Measurements from ENCODE around the gene WNT6.

WNT6 gene
- 0 to 0.24 reads per million in 2 donors for total RNA-seq

DNA sequence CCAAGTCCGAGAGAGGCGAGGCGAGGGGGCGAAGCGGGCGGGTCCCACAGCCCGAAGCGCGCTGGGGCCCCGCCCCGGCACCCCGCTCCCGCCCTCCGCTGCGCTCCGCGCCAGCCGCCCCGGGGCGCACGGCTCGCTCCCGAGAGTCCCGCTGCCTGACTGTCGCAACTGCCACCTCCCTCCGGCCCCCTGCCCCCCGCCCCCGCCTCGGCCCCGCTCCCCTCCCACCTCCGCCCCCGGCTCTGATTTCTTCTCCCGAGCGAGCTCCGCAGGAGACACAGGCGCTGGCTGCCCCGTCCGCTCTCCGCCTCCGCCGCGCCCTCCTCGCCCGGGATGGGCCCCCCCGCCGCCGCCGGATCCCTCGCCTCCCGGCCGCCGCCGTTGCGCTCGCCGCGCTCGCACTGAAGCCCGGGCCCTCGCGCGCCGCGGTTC lies at the start of gene WNT6:
Gene WNT6, plus strand, starts transcription at position 250 of the 432 bp plus-strand sequence. CDS start 233 bp downstream, outside the sequence.
- no peak for DNase-seq

DNA sequence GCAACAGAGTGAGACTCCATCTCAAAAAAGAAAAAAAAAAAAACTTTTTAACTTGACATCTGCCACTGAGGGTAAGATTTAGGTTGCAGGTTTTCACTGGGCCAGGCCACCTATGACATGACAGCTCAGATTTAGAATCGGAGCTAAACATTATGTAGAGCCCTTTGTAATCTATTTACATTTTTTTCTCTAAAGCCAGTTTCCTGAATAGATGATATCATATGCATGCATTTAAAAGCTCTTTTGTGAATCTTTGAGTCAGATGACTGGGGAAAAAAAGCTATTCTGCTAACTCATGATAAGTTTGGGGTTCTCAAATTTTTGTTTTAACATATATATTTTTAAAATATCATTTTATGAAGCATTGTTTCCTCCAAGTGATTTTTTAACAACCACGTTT lies 49.3 kb upstream of the WNT6 start:
- DNase-seq = no peak

DNA sequence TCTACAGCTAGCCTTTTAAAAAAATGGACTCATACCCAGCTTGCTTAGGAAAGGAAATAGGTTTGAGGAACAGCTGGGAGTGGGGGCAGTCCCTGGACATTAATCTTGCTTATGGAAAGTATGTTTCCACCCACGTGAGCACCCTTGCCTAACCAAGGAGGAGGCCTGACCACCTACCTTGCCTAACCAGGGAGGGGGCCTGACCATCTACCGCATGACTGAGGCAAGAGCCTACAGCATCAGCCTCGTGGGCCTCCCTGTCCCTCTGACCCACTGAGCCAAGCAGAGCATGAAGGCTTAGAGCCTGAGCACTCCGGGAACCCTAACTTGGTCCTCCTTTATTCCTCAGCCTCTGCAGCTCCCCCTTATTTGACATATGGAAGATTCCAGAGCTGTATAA lies 48.2 kb upstream of the WNT6 start:
- no peak for DNase-seq

DNA sequence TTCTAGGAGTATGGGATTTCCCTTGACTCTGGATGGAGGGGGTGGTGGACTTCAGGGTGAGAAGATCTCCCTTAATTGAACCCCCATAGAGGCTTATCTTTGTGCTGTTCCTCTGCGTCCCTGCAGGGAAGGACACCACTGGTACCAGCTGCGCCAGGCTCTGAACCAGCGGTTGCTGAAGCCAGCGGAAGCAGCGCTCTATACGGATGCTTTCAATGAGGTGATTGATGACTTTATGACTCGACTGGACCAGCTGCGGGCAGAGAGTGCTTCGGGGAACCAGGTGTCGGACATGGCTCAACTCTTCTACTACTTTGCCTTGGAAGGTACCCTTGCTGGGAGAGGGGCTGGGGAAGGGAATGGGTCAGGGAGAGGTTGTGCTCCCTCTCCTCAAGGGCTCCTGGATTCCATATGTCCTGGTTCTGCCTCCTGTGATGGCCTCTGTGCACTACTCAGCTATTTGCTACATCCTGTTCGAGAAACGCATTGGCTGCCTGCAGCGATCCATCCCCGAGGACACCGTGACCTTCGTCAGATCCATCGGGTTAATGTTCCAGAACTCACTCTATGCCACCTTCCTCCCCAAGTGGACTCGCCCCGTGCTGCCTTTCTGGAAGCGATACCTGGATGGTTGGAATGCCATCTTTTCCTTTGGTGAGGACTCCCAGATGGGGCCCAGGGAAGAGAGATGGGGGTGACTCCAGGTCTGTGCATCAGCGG lies 47.3 kb upstream of the WNT6 start:
- DNase-seq = no peak

DNA sequence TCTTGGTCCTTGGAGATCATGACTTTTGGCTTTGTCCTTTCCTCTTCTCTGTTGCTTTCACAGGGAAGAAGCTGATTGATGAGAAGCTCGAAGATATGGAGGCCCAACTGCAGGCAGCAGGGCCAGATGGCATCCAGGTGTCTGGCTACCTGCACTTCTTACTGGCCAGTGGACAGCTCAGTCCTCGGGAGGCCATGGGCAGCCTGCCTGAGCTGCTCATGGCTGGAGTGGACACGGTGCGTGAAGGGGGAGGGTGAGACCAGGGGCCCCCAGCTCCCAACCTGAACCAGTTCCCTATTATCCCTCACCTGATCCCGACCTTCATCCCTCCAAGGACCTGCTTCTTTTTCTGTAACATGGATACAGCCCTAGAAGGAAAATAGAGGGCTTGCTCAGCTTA lies 46.7 kb upstream of the WNT6 start:
- no peak for DNase-seq

GRCh38 chr2:218813771-218814460 lies 45.7 kb upstream of the WNT6 start:
- DNase-seq = no peak

- no peak for DNase-seq
Observed at GRCh38 chr2:218814540-218815243, 44.9 kb upstream of the WNT6 start.

GRCh38 chr2:218815244-218815637 lies 44.4 kb upstream of the WNT6 start:
- no peak for DNase-seq

DNA sequence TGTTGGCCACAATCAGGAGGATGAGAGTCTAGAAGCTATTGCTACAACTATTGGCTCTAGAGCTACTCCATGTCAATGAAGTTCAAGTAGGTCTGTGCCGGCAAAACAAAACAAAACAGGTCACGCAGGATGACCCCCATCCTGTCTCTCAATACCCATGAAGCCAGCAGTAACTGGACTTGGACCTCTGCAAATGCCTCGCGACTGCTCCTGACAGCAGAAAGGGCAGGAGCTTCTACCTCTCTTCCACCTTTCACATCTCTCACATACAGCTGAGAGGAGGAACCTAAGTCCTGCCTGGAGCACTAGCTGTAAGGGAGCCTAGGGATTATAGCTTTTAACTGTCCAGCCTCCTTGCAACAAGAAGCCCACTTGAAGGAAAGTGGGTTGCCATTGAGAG lies 44.0 kb upstream of the WNT6 start:
- no peak for DNase-seq

- DNase-seq = no peak
Observed at GRCh38 chr2:218816561-218817011, 43.0 kb upstream of the WNT6 start.

GRCh38 chr2:218819093-218819492 lies 40.5 kb upstream of the WNT6 start:
- DNase-seq = no peak

DNA sequence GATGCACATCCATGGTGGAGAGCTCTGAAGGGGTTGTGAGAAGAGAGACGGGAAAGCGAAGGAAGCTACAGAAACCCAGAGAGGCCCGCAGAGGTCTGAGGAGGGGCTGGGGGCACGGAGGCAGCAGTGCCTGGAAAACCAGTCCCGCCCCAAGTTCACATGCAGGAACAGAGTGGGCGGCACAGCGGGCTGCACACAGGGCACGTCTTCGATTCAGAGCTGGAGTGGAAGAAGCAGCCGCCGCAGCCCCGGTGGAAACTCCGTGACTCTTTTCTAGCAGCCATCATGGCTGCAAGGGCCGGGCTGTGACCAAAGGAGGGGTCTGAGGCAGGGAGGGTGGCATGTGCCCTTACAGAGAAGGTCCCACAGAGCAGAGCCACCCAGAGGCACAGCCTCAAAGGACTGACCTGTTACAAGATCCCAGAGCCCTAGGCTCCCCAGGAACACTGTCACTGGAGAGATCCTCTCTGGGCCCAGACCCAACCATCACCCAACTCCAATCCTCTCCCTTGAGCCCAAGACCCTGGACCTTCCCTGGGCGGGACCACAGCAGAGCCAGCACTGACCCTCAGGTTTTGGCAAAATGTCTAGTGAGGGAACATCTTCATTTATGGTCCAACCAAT lies 38.7 kb upstream of the WNT6 start:
- DNase-seq = no peak

DNA sequence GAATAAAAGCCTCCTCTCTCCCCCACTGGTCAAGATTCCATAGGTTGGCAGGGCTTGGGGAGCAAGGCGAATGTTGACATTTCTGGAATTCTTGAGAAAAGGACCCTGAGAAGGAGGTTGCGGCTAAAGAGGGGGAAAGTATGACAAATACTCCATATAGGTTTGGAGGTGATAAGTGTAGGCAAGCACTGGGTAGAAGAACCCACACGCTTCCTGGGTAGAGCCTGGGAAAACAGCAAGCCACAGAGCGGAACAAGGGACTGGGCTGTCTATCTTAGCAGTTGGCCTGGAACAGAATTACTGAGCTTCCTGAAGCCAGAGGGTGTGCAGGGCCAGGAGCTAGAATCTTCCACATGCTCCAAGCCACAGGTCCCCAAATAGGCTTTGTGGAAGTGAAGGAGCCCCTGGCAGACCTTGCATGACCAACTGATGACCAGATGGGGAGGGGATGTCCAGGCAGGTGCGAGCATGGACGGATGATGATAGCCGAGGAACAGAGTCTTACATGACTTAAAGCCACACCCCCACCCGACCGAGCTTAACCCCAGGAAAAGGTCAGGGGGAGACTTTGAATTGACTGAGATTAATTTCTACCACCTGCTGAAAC lies 37.9 kb upstream of the WNT6 start:
- no peak for DNase-seq

DNA sequence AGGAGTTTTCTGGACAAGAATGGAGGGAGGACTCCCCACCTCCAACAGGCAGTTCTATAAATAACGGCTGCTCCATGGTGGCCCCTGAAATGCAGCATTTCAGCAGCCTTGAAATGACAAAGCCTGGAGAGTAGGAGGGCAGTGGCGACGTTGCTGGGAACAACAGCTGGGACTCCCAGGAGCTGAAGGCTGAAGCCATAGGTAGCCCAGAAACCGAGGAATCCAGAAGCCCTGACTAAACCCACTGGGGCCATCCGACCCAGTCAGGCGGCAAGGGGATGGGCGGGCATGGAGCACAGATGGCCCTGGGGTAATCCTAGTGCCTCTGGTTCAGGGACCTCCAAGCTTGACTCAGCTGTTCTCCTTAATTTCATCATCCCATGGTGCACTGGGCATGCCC lies 37.0 kb upstream of the WNT6 start:
- DNase-seq = no peak

DNA sequence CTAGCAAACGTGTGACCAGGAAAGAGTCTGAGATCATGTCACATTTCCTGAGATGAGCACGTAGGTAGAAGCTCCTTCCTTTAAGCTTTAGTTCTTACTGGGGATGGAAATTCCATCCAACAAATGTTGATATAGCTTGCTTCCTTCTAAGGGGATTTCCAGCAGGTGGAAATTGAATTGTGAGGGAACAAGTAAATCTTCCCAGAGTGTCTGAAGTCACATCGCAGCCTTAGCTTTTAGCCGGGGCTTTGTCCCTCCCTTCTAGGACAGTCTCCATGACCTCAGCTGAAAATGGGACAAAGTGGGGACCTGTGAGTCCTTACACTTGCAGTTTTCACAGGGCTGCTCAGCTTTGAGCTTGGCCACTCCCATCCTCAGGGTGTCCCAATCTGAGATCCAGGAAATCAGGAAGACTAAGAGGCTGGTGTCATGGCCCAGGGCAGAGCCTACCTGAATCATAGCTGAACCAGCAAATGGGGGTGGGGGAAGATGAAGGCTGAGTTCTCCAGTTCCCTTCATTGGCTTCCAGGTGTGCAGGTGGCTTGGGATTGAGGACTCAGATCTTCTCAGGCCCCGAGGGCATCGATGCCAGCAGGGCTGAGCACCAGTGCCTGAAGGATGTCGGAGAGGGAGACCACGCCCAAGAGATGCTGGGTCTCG lies 36.3 kb upstream of the WNT6 start:
- DNase-seq = no peak

GRCh38 chr2:218824004-218824403 lies 35.6 kb upstream of the WNT6 start:
- DNase-seq = no peak

- DNase-seq = no peak
Observed at GRCh38 chr2:218826791-218827190, 32.8 kb upstream of the WNT6 start.

DNA sequence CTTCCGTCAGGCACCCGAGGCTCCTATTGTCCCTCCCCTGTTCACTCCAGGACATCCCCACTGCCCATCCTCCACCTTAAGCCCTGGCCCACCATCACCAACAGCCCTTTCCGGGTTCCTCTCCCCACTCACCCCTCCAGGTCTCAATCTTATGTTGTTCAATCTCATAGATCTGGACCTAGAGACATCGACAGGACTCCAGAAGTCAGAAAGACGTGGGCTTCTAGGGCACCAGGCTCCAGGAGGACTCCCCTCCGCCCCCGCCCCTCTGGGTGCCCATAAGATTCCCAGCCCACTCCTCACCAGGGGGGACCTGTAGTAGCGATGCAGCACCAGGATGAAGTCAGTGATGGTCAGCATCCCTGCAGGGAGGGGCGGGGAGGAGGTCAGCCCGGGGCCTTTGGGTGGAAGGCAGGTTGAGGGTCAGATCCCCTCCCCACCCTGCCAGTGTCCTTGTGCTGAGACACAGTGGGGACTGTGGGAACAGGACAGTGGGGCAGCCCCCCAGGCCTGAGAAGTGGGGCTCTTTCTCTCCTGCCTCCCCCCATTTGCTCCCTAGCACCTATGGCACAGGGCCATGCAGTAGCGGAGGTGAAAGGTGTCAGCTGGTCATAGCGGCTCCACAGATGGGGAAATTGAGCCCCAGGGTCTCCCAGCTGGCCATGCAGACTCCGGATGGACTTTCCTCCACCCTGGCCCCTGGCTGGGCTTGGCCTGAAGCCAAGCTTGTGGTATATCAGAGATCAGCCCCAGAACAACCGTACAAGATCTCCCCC lies 31.7 kb upstream of the WNT6 start:
- DNase-seq = no peak

GRCh38 chr2:218828477-218828778 lies 31.2 kb upstream of the WNT6 start:
- DNase-seq = no peak

GRCh38 chr2:218829868-218830451 lies 29.6 kb upstream of the WNT6 start:
- no peak for DNase-seq

Data from T-helper 9 cell (primary cell).